Measurements from ENCODE around the gene DOK3. TPM values are rescaled to one million over a fixed set of nuclear protein-coding genes. Genes with fewer than 3 reads are reported as not detected.

Gene DOK3
- total RNA-seq, 1 donor from 2014 or later, result 5.7 TPM

DNA sequence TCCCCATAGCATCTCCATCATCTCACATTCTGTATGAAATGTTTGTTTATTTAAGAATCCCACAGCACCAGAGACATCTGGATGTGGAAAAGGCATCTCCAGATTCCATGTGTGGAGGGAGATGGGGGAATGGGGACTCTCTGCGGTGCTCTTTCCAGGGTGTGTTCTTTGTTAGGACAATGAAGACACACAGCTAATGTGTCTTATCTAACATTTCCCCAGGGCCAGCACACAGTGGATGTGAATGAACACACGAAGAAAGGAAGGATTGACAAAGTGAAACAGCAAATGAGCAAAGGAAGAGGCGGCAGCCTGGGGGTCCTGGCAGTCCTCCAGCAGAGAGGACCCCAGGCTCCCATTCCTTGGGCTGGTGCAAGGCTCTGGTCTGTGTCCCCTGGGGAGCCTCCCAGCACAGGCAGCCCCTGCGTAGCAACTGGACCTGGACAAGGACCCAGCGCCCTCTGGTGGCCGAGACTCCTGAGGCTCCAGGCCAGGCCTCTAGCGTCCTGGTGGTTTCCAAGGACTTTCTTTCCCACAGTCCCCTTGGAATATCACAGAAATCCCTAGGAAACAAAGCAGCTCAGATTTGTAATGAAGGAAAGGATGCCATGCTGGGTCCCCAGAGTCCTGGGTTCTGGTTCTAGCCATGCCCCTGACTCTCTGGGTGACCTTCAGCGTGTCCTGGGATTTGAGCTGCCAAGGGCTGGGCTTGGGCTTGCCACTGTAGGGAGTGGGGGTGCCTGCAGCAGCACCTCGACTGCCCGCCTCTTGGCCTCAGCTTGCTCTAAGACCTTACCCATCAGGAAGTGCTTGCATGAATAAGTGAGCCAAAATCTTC is 8.7 kb downstream of the DOK3 start:
- Histone ChIP-seq H3K4me3 (ENCODE audit: low read length in 3 of 3) (no peak overlapping the region), H3K27me3 (ENCODE audit: control insufficient read depth in 3 of 3, insufficient read depth in 3 of 3, low read length in 3 of 3) (no peaks in the 10 kb centered on the region), H3K36me3 (ENCODE audit: control insufficient read depth in 3 of 3, insufficient read depth in 3 of 3, low read length in 3 of 3) (peaks cover 0 to 3% (median 2%) of the 10 kb centered on the region in 3 donors), H3K9ac (ENCODE audit: low read depth in 1 of 3, low read length in 3 of 3) (peak overlapping the region in 2 of 3 donors; percentile 27 to 54), H3K4me1 (ENCODE audit: control insufficient read depth in 3 of 3, insufficient read depth in 3 of 3, low read length in 3 of 3) (peaks cover 11 to 37% (median 36%) of the 10 kb centered on the region in 3 donors), H3K27ac (ENCODE audit: low read depth, low read length) (no peak overlapping the region), H3K9me3 (ENCODE audit: control insufficient read depth in 3 of 3, low read length in 3 of 3) (no peaks in the 10 kb centered on the region)

DNA sequence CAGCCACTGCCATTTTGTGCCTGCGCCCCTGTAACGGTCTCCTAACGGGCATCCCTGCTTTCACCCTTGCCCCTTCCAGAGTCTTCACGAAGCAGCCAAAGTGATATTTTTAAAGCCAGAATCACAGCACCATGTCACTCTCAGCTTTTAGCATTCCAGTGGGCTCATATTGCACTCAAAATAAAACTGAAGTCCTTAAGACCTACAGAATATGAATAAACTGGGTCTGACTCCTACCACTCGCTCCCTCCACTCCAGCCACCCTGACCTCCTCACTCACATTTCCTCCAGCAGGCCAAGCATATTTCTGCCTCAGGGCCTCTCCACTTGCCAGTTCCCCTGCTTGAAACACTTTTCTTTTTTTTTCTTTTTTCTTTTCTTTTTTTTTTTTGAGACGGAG is 9.8 kb downstream of the DOK3 start:
- H3K4me1 ChIP-seq (ENCODE audit: control insufficient read depth in 3 of 3, insufficient read depth in 3 of 3, low read length in 3 of 3), result peaks cover 21 to 47% (median 46%) of the 10 kb centered on the region in 3 donors
- no peak overlapping the region for H3K27ac ChIP-seq (ENCODE audit: low read depth, low read length)

DNA sequence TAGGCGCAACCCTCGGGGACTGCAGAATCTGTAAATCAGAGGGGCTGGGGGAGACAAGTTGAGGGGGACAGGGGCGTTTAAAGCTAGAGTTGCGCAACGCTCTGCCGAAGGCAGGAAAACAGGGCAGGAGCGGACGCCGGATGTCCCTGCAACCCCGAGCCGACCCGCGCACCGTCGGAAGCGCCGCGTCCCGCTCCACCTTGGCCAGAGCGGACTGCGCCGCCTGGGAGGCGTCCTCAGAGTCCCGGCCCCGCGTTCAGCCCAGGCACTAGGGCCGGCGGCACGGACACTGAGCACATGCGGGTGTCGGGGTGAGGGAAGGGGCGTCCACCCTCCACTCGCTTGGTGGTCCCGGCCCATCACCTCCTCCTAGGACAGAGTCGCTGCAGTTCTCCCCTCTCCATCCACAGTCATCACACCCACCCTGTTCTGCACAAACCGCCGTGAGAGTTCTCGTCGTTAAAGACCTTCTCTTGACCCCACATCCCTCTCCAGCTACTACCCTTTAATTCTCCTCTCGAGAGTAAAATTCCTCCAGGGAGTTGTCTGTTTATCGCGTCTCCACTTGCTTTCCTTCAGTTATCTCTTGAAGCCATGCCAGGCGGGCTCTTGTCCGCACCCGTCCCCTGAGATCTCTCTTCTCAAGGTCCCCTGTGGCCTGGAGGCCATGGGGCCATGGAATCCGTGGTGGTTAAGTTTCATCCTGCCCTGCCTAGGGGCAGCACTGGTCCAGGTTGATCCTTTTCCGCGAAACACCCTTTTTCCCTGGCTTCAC is 11.4 kb downstream of the DOK3 start:
- Histone ChIP-seq H3K4me3 (ENCODE audit: low read length in 3 of 3) (peak overlapping the region; percentile 68 to 89 (median 88)), H3K36me3 (ENCODE audit: control insufficient read depth in 3 of 3, insufficient read depth in 3 of 3, low read length in 3 of 3) (peaks cover 10 to 18% (median 14%) of the 10 kb centered on the region in 3 donors), H3K27me3 (ENCODE audit: control insufficient read depth in 3 of 3, insufficient read depth in 3 of 3, low read length in 3 of 3) (no peaks in the 10 kb centered on the region), H3K4me1 (ENCODE audit: control insufficient read depth in 3 of 3, insufficient read depth in 3 of 3, low read length in 3 of 3) (peaks cover 38 to 64% (median 63%) of the 10 kb centered on the region in 3 donors), H3K9me3 (ENCODE audit: control insufficient read depth in 3 of 3, low read length in 3 of 3) (no peaks in the 10 kb centered on the region), H3K27ac (ENCODE audit: low read depth, low read length) (peak overlapping the region; percentile 99), H3K9ac (ENCODE audit: low read depth in 1 of 3, low read length in 3 of 3) (peak overlapping the region; percentile 20 to 70 (median 60))

More for the DNA sequence above, 9.8 kb downstream of the DOK3 start:
- Histone ChIP-seq H3K9ac (ENCODE audit: low read depth in 1 of 3, low read length in 3 of 3) (no peak overlapping the region), H3K9me3 (ENCODE audit: control insufficient read depth in 3 of 3, low read length in 3 of 3) (no peaks in the 10 kb centered on the region), H3K27me3 (ENCODE audit: control insufficient read depth in 3 of 3, insufficient read depth in 3 of 3, low read length in 3 of 3) (no peaks in the 10 kb centered on the region), H3K36me3 (ENCODE audit: control insufficient read depth in 3 of 3, insufficient read depth in 3 of 3, low read length in 3 of 3) (peaks cover 0 to 12% (median 7%) of the 10 kb centered on the region in 3 donors), H3K4me3 (ENCODE audit: low read length in 3 of 3) (no peak overlapping the region)

DNA sequence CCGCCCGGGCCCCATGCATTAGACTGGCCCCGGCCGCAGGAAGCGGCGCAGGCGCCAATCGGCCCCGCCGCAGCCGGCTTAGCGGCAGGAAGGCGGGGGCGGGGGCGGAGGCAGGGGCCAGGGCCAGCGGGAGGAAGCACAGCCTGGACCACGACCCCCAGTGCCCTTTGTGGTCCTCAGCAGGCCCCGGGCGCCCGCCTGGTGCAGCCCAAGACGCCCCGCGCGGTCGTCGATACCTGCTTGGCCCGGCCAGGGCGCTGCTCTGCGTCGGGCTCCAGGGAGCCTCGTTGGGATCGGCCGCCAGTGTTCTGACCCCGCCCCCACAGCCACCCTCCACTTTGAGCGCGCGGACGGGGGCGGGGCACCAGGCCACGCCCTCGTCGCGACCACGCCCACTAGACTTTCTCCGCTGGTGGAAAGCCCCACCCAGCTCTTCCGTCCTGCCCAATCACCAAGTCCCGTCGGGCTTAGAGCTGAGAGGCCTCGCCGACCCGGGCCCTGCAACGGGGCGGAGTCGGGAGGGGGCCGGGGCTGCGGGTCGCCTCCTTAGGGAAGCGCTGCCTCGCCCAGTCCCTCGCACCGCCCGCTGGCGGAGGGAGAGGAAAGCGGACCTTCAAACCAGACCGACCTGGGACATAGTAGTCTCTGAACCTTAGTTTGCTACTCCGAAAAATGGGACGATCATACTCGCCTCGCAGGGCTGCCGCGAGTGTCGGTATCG is 12.2 kb downstream of the DOK3 start, which contains the start of gene PDLIM7:
TSS of gene PDLIM7 (minus strand) at position 313 of the 721 bp plus-strand sequence. CDS start 1,092 bp downstream, outside the sequence.
- peak within 1 kb of the TSS; percentile 90 to 97 (median 90) for H3K9ac ChIP-seq (ENCODE audit: low read depth in 1 of 3, low read length in 3 of 3)
- H3K36me3 ChIP-seq (ENCODE audit: control insufficient read depth in 3 of 3, insufficient read depth in 3 of 3, low read length in 3 of 3), result peaks cover 17 to 26% (median 21%) of the 10 kb centered on the region in 3 donors
- H3K27ac ChIP-seq (ENCODE audit: low read depth, low read length), result peak within 1 kb of the TSS; percentile 99
- H3K4me1 ChIP-seq (ENCODE audit: control insufficient read depth in 3 of 3, insufficient read depth in 3 of 3, low read length in 3 of 3), result peaks cover 45 to 71% (median 70%) of the 10 kb centered on the region in 3 donors
- peak within 1 kb of the TSS; percentile 75 to 89 (median 88) for H3K4me3 ChIP-seq (ENCODE audit: low read length in 3 of 3)
- H3K27me3 ChIP-seq (ENCODE audit: control insufficient read depth in 3 of 3, insufficient read depth in 3 of 3, low read length in 3 of 3), result no peaks in the 10 kb centered on the region
- H3K9me3 ChIP-seq (ENCODE audit: control insufficient read depth in 3 of 3, low read length in 3 of 3), result no peaks in the 10 kb centered on the region

DNA sequence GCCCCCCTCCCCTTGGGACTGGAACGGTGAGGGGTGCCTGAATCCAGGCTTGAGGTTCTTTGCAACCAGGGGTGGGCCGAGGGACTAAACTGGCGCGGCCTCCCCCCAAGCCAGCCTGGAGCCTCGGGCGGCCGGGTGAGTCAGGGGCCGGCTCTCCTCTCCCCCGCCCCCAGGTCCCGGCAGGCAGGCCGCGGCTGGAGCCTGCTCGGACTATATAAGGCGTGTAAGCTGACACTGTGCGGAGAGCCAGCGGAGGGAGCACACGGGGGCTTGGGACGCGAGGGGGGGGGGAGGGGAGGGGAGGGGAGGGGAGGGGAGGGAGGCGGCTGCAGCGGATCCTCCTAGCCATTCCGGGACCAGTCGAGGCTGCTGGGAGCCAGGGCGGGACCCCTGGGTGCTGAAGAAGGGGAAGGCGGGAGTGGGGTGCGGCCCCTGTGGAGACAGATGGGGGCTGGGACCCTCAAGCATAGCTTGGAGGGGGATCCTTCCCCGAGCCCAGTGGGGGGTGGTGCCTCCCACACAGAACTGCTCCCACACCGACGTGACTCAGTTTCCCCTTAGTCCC is 12.8 kb downstream of the DOK3 start:
- peak overlapping the region; percentile 75 to 89 (median 88) for H3K4me3 ChIP-seq (ENCODE audit: low read length in 3 of 3)
- H3K9me3 ChIP-seq (ENCODE audit: control insufficient read depth in 3 of 3, low read length in 3 of 3), result no peaks in the 10 kb centered on the region
- H3K9ac ChIP-seq (ENCODE audit: low read depth in 1 of 3, low read length in 3 of 3), result peak overlapping the region; percentile 90 to 97 (median 90)
- peak overlapping the region; percentile 99 for H3K27ac ChIP-seq (ENCODE audit: low read depth, low read length)
- no peaks in the 10 kb centered on the region for H3K27me3 ChIP-seq (ENCODE audit: control insufficient read depth in 3 of 3, insufficient read depth in 3 of 3, low read length in 3 of 3)
- peaks cover 50 to 77% (median 76%) of the 10 kb centered on the region in 3 donors for H3K4me1 ChIP-seq (ENCODE audit: control insufficient read depth in 3 of 3, insufficient read depth in 3 of 3, low read length in 3 of 3)
- H3K36me3 ChIP-seq (ENCODE audit: control insufficient read depth in 3 of 3, insufficient read depth in 3 of 3, low read length in 3 of 3), result peaks cover 21 to 29% (median 27%) of the 10 kb centered on the region in 3 donors

DNA sequence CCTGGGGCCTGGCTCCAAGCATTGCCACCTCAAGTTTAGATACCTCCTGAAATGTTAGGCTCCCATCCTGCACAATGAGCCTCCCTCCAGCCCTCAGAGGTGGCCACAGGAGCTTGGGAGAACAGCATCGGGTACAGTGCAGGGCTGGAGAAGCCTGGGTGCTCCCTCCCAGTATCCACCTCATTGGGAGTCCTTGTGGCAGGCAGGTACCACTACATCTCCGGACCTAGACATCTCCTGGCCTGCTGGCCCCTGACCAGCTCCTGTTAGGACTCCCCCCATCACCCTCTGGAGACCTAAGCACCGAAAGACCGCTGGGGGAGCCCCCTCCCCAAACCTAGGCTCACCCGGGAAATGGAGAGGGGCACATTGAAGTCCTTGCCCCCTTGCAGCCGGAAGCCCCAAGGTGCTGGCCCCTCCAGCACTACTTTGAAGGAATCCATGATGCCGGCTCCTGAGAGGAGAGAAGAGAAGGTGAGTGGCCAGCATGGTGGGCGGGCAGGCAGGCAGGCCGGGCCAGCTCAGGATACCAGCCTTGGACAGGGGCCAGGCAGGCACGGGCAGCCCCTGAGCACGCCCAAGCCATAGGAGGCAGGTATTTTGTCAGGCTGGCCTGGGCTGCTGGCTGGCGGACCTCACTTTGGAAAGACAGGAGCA is 13.4 kb downstream of the DOK3 start:
- Histone ChIP-seq H3K4me1 (ENCODE audit: control insufficient read depth in 3 of 3, insufficient read depth in 3 of 3, low read length in 3 of 3) (peaks cover 48 to 78% (median 71%) of the 10 kb centered on the region in 3 donors), H3K27me3 (ENCODE audit: control insufficient read depth in 3 of 3, insufficient read depth in 3 of 3, low read length in 3 of 3) (no peaks in the 10 kb centered on the region), H3K36me3 (ENCODE audit: control insufficient read depth in 3 of 3, insufficient read depth in 3 of 3, low read length in 3 of 3) (peaks cover 21 to 32% (median 29%) of the 10 kb centered on the region in 3 donors), H3K9ac (ENCODE audit: low read depth in 1 of 3, low read length in 3 of 3) (peak overlapping the region; percentile 90 to 97 (median 90)), H3K4me3 (ENCODE audit: low read length in 3 of 3) (peak overlapping the region; percentile 75 to 89 (median 88)), H3K27ac (ENCODE audit: low read depth, low read length) (peak overlapping the region; percentile 99), H3K9me3 (ENCODE audit: control insufficient read depth in 3 of 3, low read length in 3 of 3) (no peaks in the 10 kb centered on the region)

DNA sequence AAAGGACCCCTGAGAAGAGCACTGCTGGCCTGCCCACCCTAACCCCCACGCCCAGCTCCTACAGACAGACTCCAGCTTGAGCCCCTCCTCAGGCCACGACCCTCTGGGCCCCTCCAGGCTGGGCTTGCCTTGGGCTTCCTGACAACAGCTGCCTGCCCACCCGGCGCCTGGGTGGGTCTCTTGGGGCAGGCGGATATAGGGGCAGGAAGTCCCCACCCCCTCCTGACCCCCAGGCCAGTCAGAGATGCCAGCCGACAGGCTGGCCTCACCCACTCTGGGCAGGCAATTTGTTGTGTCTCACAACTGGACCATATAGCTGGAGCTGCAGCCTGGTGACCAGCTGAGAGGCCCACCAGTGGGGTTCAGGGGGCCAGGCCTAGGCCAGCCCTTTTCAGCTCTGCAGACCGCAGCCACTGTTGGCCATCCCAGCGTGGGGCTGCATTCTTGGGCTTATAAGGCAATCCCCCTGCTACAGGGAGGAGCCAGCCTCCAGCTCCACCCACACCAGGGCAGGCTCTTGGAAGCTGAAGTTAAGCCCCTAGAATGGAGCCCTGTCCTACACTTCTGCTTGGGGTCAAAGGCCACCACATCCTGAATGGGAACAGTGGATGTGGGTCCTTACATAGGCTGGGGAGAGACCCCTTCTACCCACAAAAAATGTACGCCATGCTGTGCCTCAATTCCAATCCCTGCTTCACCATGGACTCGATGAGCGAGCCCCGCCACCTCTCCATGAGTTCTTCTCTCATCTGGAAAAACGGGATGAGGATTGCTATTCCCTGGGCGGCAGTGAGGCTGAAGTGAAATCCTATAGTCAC is 14.2 kb downstream of the DOK3 start:
- Histone ChIP-seq H3K27me3 (ENCODE audit: control insufficient read depth in 3 of 3, insufficient read depth in 3 of 3, low read length in 3 of 3) (no peaks in the 10 kb centered on the region), H3K27ac (ENCODE audit: low read depth, low read length) (peak overlapping the region; percentile 99), H3K4me1 (ENCODE audit: control insufficient read depth in 3 of 3, insufficient read depth in 3 of 3, low read length in 3 of 3) (peaks cover 46 to 77% (median 65%) of the 10 kb centered on the region in 3 donors), H3K9ac (ENCODE audit: low read depth in 1 of 3, low read length in 3 of 3) (peak overlapping the region; percentile 90 to 97 (median 90)), H3K36me3 (ENCODE audit: control insufficient read depth in 3 of 3, insufficient read depth in 3 of 3, low read length in 3 of 3) (peaks cover 28 to 39% (median 36%) of the 10 kb centered on the region in 3 donors), H3K4me3 (ENCODE audit: low read length in 3 of 3) (peak overlapping the region; percentile 75 to 89 (median 88)), H3K9me3 (ENCODE audit: control insufficient read depth in 3 of 3, low read length in 3 of 3) (no peaks in the 10 kb centered on the region)

DNA sequence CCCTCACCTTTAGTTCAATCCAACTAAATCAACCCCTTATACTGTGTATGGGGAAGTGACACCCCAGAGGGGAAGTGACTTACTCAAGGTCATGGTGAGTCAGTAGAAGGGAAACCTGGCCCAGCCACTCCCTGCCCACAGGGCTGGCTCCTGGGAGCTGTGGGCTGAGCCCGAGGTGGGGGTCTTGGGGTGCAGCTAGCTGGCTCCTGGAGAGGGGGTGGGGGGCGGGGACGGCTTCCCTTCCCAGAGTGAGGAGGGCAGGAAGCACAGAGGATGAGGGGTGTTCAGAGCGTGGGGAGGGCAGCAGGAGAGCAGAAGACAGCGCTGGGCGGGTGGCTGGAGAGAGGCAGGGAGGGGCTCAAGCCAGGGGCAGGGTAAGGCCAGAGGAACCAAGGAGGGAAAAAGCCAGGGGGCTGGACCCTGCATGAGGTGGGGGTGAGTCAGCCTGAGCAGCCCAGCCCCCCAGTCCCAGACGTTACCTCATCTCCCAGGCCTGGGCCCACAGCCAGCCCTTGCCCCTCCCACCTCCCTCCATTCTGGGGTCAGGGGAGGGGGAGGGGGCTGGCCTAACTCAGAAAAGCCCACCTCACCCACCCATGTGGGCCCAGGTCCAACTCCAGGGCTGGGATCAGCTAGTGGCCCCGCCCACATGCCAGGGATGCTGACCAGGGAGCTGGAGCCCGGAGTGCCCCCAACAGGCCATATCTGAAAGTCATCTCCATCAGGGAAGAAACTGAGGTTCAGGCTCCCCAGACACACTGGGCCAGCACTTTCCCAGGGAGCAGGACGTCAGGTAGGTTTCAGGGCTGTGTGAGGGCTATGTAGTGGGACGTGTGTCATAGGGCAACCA is 15.1 kb downstream of the DOK3 start:
- Histone ChIP-seq H3K36me3 (ENCODE audit: control insufficient read depth in 3 of 3, insufficient read depth in 3 of 3, low read length in 3 of 3) (peaks cover 36 to 47% (median 43%) of the 10 kb centered on the region in 3 donors), H3K9ac (ENCODE audit: low read depth in 1 of 3, low read length in 3 of 3) (peak overlapping the region in 2 of 3 donors; percentile 65 to 97), H3K4me3 (ENCODE audit: low read length in 3 of 3) (peak overlapping the region; percentile 58 to 89 (median 75)), H3K27ac (ENCODE audit: low read depth, low read length) (peak overlapping the region; percentile 99), H3K27me3 (ENCODE audit: control insufficient read depth in 3 of 3, insufficient read depth in 3 of 3, low read length in 3 of 3) (no peaks in the 10 kb centered on the region), H3K9me3 (ENCODE audit: control insufficient read depth in 3 of 3, low read length in 3 of 3) (no peaks in the 10 kb centered on the region), H3K4me1 (ENCODE audit: control insufficient read depth in 3 of 3, insufficient read depth in 3 of 3, low read length in 3 of 3) (peaks cover 46 to 80% (median 65%) of the 10 kb centered on the region in 3 donors)
